IPS-NIHi7 (cell line): Measurements from ENCODE around the gene ACTRT2.

Experiments used
- DNase-seq: peaks from one replicate; pipeline ENCODE4 v3.0.0; 2012; ENCODE audit warnings: mixed read lengths; ENCODE audit errors: extremely low spot score

Gene ACTRT2

GRCh38 chr1:3068564-3069431 lies 47.5 kb downstream of the ACTRT2 start, which contains the start of gene PRDM16:
Gene PRDM16 (plus strand): TSS chr1:3069203. CDS start chr1:3069260, 57 bp downstream.
- no peak for DNase-seq

- DNase-seq = peak; percentile 64
Measured at GRCh38 chr1:3069491-3070308, 48.4 kb downstream of the ACTRT2 start.

- no peak for DNase-seq
Measured at GRCh38 chr1:3070309-3070643, 49.0 kb downstream of the ACTRT2 start.

GRCh38 chr1:3070644-3071564 lies 49.6 kb downstream of the ACTRT2 start:
- no peak for DNase-seq

- DNase-seq = no peak
Measured at GRCh38 chr1:3071565-3072390, 50.5 kb downstream of the ACTRT2 start.
